Spleen (tissue), 7 donors: ENCODE measurements around the gene CCDC138.

ENCODE experiments used
- POLR2A ChIP-seq, 3 donors: fragments of 450-650 bp; IDR thresholded peaks; one replicate each; pipeline ENCODE4 v1.5.1; 2017; ENCODE audit warnings: antibody characterized with exemption in 3 of 3, mild to moderate bottlenecking in 1 of 3
- POLR2AphosphoS5 ChIP-seq, 3 donors: sonication (generic); formaldehyde crosslinking; IDR thresholded peaks; one replicate each; pipeline ENCODE4 v1.5.1; 2017; ENCODE audit warnings: antibody characterized with exemption in 3 of 3
- TF ChIP-seq, protein P1 (sequence below), 11 experiments: fragments of 200-600 bp in 7 of 11; fragments of 450-650 bp in 4 of 11; sonication (generic) in 4 of 11; IDR thresholded peaks in 8 of 11; conservative IDR thresholded peaks in 3 of 11; 1 replicate in 7 of 11; 2 replicates in 4 of 11; pipeline versions ENCODE4 v1.4.0 to v1.8.0; 2016 to 2021; ENCODE audit warnings: antibody characterized with exemption in 11 of 11, inconsistent platforms in 4 of 11, mild to moderate bottlenecking in 1 of 11
- donor health status: DM: no; HTN: no; CAD: no; lungs with moderate emphysema.
- donor health status: DM: no; HTN: no; CAD: no.
- donor health status: DM: no; HTN: no; CAD: no.

DNA sequence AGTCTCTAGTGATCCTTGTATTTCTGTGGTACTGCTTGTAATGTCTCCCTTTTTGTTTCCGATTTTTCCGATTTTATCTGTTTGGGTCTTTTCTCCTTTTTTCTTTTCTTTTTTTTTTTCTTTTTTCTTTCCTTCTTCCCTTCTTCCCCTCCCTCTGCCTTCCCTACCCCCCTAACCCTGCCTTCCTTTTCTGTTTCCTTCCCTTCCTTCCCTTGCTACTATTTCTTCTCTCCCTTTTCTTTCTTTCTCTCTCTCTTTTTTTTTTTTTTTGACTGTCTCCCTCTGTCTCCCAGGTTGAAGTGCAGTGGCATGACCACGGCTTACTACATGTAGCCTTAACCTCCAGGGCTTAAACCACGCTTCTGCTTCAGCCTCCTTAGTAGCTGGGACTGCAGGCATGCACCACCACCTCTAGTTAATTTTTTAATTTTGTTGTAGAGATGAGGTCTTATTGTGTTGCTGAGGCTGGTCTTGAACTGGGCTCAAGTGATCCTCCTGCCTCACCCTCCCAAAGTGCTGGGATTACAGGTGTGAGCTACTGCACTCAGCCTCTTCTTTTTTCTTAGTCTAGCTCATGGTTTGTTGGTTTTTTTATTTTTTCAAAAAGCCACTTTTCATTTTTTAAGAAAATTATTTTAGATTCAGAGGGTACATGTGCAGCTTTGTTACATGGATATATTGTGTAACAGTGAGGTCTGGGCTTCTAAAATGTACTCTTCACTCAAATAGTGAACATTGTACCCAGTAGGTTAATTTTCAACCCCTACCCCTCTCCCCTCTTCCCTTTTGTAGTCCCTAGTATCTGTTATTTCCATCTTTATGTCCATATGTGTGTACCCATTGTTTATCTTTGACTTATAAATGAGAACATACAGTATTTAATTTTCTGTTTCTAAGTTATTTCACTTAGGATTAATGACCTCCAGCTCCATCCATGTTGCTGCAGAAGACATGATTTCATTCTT lies 24.7 kb downstream of the CCDC138 start:
- no peak for TF ChIP-seq POLR2AphosphoS5 (IDR thresholded peaks at IDR 0.05)
- TF ChIP-seq, protein P1, sequence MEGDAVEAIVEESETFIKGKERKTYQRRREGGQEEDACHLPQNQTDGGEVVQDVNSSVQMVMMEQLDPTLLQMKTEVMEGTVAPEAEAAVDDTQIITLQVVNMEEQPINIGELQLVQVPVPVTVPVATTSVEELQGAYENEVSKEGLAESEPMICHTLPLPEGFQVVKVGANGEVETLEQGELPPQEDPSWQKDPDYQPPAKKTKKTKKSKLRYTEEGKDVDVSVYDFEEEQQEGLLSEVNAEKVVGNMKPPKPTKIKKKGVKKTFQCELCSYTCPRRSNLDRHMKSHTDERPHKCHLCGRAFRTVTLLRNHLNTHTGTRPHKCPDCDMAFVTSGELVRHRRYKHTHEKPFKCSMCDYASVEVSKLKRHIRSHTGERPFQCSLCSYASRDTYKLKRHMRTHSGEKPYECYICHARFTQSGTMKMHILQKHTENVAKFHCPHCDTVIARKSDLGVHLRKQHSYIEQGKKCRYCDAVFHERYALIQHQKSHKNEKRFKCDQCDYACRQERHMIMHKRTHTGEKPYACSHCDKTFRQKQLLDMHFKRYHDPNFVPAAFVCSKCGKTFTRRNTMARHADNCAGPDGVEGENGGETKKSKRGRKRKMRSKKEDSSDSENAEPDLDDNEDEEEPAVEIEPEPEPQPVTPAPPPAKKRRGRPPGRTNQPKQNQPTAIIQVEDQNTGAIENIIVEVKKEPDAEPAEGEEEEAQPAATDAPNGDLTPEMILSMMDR (IDR thresholded peaks at IDR 0.05 in 8 of 11, conservative IDR thresholded peaks at IDR 0.05 in 3 of 11) = no peak
- no peak for TF ChIP-seq POLR2A (IDR thresholded peaks at IDR 0.05)
